Measurements from ENCODE around the gene ZBTB39. TPM values are rescaled to one million over a fixed set of nuclear protein-coding genes. Genes with fewer than 3 reads are reported as not detected.
"Not testable (repeated sequence)": the region's sequence is repeated elsewhere in the genome, so short reads cannot be mapped to it uniquely, and the experiment has no call there.

ZBTB39 gene
- polyA plus RNA-seq, 4 donors: 0.81 to 6.5 (median 1.8) TPM

- Histone ChIP-seq H3K27me3 (ENCODE audit: control insufficient read depth in 3 of 3, insufficient read depth in 3 of 3, low read length in 3 of 3) (no peaks in the 10 kb centered on the region), H3K36me3 (ENCODE audit: control insufficient read depth in 3 of 3, insufficient read depth in 2 of 3, low read depth in 1 of 3, low read length in 3 of 3) (no peaks in the 10 kb centered on the region), H3K27ac (ENCODE audit: low read depth in 1 of 3, low read length in 2 of 3) (no peak overlapping the region), H3K4me3 (ENCODE audit: low read depth in 1 of 3, low read length in 3 of 3) (no peak overlapping the region), H3K4me1 (ENCODE audit: control insufficient read depth in 3 of 3, insufficient read depth in 2 of 3, low read depth in 1 of 3, low read length in 2 of 3) (peaks cover 0 to 4% (median 0%) of the 10 kb centered on the region in 3 donors), H3K9me3 (ENCODE audit: control insufficient read depth in 2 of 2, insufficient read depth in 1 of 2, low read depth in 1 of 2, low read length in 1 of 2) (no peaks in the 10 kb centered on the region)
- FAIRE-seq (no peak), DNase-seq (no peak)
These were observed 19.3 kb downstream of the ZBTB39 start for GRCh38 chr12:56987011-56987410.

GRCh38 chr12:56985714-56986113, 20.6 kb downstream of the ZBTB39 start:
- DNase-seq: peak; percentile 44 to 75
- not testable (repeated sequence) for H3K4me1 ChIP-seq (ENCODE audit: control insufficient read depth in 3 of 3, insufficient read depth in 2 of 3, low read depth in 1 of 3, low read length in 2 of 3); H3K27ac ChIP-seq (ENCODE audit: low read depth in 1 of 3, low read length in 2 of 3); H3K9me3 ChIP-seq (ENCODE audit: control insufficient read depth in 2 of 2, insufficient read depth in 1 of 2, low read depth in 1 of 2, low read length in 1 of 2); H3K36me3 ChIP-seq (ENCODE audit: control insufficient read depth in 3 of 3, insufficient read depth in 2 of 3, low read depth in 1 of 3, low read length in 3 of 3); H3K4me3 ChIP-seq (ENCODE audit: low read depth in 1 of 3, low read length in 3 of 3); FAIRE-seq; H3K27me3 ChIP-seq (ENCODE audit: control insufficient read depth in 3 of 3, insufficient read depth in 3 of 3, low read length in 3 of 3)
- 22 to 56% (median 25%) methylated on average over 4 to 5 of the region's 6 CpGs for WGBS, 3 donors

- Histone ChIP-seq H3K27ac (ENCODE audit: low read depth in 1 of 3, low read length in 2 of 3) (no peak overlapping the region), H3K27me3 (ENCODE audit: control insufficient read depth in 3 of 3, insufficient read depth in 3 of 3, low read length in 3 of 3) (no peaks in the 10 kb centered on the region), H3K4me3 (ENCODE audit: low read depth in 1 of 3, low read length in 3 of 3) (no peak overlapping the region), H3K4me1 (ENCODE audit: control insufficient read depth in 3 of 3, insufficient read depth in 2 of 3, low read depth in 1 of 3, low read length in 2 of 3) (peaks cover 0 to 1% (median 0%) of the 10 kb centered on the region in 3 donors), H3K36me3 (ENCODE audit: control insufficient read depth in 3 of 3, insufficient read depth in 2 of 3, low read depth in 1 of 3, low read length in 3 of 3) (no peaks in the 10 kb centered on the region), H3K9me3 (ENCODE audit: control insufficient read depth in 2 of 2, insufficient read depth in 1 of 2, low read depth in 1 of 2, low read length in 1 of 2) (no peaks in the 10 kb centered on the region)
- WGBS, 3 donors: 75 to 94% (median 82%) methylated on average over 4 of the region's 4 CpGs
- no peak for FAIRE-seq
- DNase-seq: no peak
These were observed 23.0 kb downstream of the ZBTB39 start for GRCh38 chr12:56983386-56983785.

- not testable (repeated sequence) for H3K4me1 ChIP-seq (ENCODE audit: control insufficient read depth in 3 of 3, insufficient read depth in 2 of 3, low read depth in 1 of 3, low read length in 2 of 3); H3K27me3 ChIP-seq (ENCODE audit: control insufficient read depth in 3 of 3, insufficient read depth in 3 of 3, low read length in 3 of 3); FAIRE-seq; H3K4me3 ChIP-seq (ENCODE audit: low read depth in 1 of 3, low read length in 3 of 3); DNase-seq; H3K27ac ChIP-seq (ENCODE audit: low read depth in 1 of 3, low read length in 2 of 3); H3K9me3 ChIP-seq (ENCODE audit: control insufficient read depth in 2 of 2, insufficient read depth in 1 of 2, low read depth in 1 of 2, low read length in 1 of 2); H3K36me3 ChIP-seq (ENCODE audit: control insufficient read depth in 3 of 3, insufficient read depth in 2 of 3, low read depth in 1 of 3, low read length in 3 of 3)
- WGBS, 3 donors: 75 to 92% (median 81%) methylated on average over 2 to 3 of the region's 3 CpGs
These were observed 23.6 kb downstream of the ZBTB39 start for GRCh38 chr12:56982578-56983236.

GRCh38 chr12:56980941-56981530, 25.3 kb downstream of the ZBTB39 start:
- H3K9me3 ChIP-seq (ENCODE audit: control insufficient read depth in 2 of 2, insufficient read depth in 1 of 2, low read depth in 1 of 2, low read length in 1 of 2): no peaks in the 10 kb centered on the region
- no peaks in the 10 kb centered on the region for H3K27me3 ChIP-seq (ENCODE audit: control insufficient read depth in 3 of 3, insufficient read depth in 3 of 3, low read length in 3 of 3)
- H3K4me1 ChIP-seq (ENCODE audit: control insufficient read depth in 3 of 3, insufficient read depth in 2 of 3, low read depth in 1 of 3, low read length in 2 of 3): no peaks in the 10 kb centered on the region
- H3K27ac ChIP-seq (ENCODE audit: low read depth in 1 of 3, low read length in 2 of 3): no peak overlapping the region
- no peak overlapping the region for H3K4me3 ChIP-seq (ENCODE audit: low read depth in 1 of 3, low read length in 3 of 3)
- no peak for FAIRE-seq
- no peaks in the 10 kb centered on the region for H3K36me3 ChIP-seq (ENCODE audit: control insufficient read depth in 3 of 3, insufficient read depth in 2 of 3, low read depth in 1 of 3, low read length in 3 of 3)
- WGBS, 3 donors: 88 to 96% (median 91%) methylated on average over 4 of the region's 4 CpGs
- no peak for DNase-seq

- Histone ChIP-seq H3K27ac (ENCODE audit: low read depth in 1 of 3, low read length in 2 of 3) (no peak overlapping the region), H3K27me3 (ENCODE audit: control insufficient read depth in 3 of 3, insufficient read depth in 3 of 3, low read length in 3 of 3) (no peaks in the 10 kb centered on the region), H3K4me1 (ENCODE audit: control insufficient read depth in 3 of 3, insufficient read depth in 2 of 3, low read depth in 1 of 3, low read length in 2 of 3) (no peaks in the 10 kb centered on the region), H3K9me3 (ENCODE audit: control insufficient read depth in 2 of 2, insufficient read depth in 1 of 2, low read depth in 1 of 2, low read length in 1 of 2) (no peaks in the 10 kb centered on the region), H3K4me3 (ENCODE audit: low read depth in 1 of 3, low read length in 3 of 3) (no peak overlapping the region), H3K36me3 (ENCODE audit: control insufficient read depth in 3 of 3, insufficient read depth in 2 of 3, low read depth in 1 of 3, low read length in 3 of 3) (no peaks in the 10 kb centered on the region)
- WGBS, 3 donors: 92 to 97% (median 96%) methylated on average over 6 of the region's 6 CpGs
- no peak for FAIRE-seq
- no peak for DNase-seq
These were observed 26.1 kb downstream of the ZBTB39 start for GRCh38 chr12:56980268-56980667.

GRCh38 chr12:56979628-56980027, 26.7 kb downstream of the ZBTB39 start:
- WGBS, 3 donors: 94 to 95% (median 95%) methylated on average over 3 of the region's 3 CpGs

GRCh38 chr12:56978397-56979138, 27.8 kb downstream of the ZBTB39 start:
- no peaks in the 10 kb centered on the region for H3K4me1 ChIP-seq (ENCODE audit: control insufficient read depth in 3 of 3, insufficient read depth in 2 of 3, low read depth in 1 of 3, low read length in 2 of 3)
- no peak overlapping the region for H3K27ac ChIP-seq (ENCODE audit: low read depth in 1 of 3, low read length in 2 of 3)
- no peaks in the 10 kb centered on the region for H3K27me3 ChIP-seq (ENCODE audit: control insufficient read depth in 3 of 3, insufficient read depth in 3 of 3, low read length in 3 of 3)
- no peaks in the 10 kb centered on the region for H3K9me3 ChIP-seq (ENCODE audit: control insufficient read depth in 2 of 2, insufficient read depth in 1 of 2, low read depth in 1 of 2, low read length in 1 of 2)
- no peak overlapping the region for H3K4me3 ChIP-seq (ENCODE audit: low read depth in 1 of 3, low read length in 3 of 3)
- DNase-seq (no peak), FAIRE-seq (no peak)
- WGBS, 3 donors: 87 to 92% (median 91%) methylated on average over 3 of the region's 3 CpGs
- H3K36me3 ChIP-seq (ENCODE audit: control insufficient read depth in 3 of 3, insufficient read depth in 2 of 3, low read depth in 1 of 3, low read length in 3 of 3): no peaks in the 10 kb centered on the region

More at GRCh38 chr12:56979628-56980027, 26.7 kb downstream of the ZBTB39 start:
- H3K4me3 ChIP-seq (ENCODE audit: low read depth in 1 of 3, low read length in 3 of 3): no peak overlapping the region
- H3K27ac ChIP-seq (ENCODE audit: low read depth in 1 of 3, low read length in 2 of 3): no peak overlapping the region
- no peaks in the 10 kb centered on the region for H3K36me3 ChIP-seq (ENCODE audit: control insufficient read depth in 3 of 3, insufficient read depth in 2 of 3, low read depth in 1 of 3, low read length in 3 of 3)
- no peaks in the 10 kb centered on the region for H3K4me1 ChIP-seq (ENCODE audit: control insufficient read depth in 3 of 3, insufficient read depth in 2 of 3, low read depth in 1 of 3, low read length in 2 of 3)
- DNase-seq: no peak
- H3K9me3 ChIP-seq (ENCODE audit: control insufficient read depth in 2 of 2, insufficient read depth in 1 of 2, low read depth in 1 of 2, low read length in 1 of 2): no peaks in the 10 kb centered on the region
- no peak for FAIRE-seq
- no peaks in the 10 kb centered on the region for H3K27me3 ChIP-seq (ENCODE audit: control insufficient read depth in 3 of 3, insufficient read depth in 3 of 3, low read length in 3 of 3)

Data from small intestine (tissue), 7 donors.